Kidney epithelial cell (primary cell): ENCODE data around the gene RERE. TPM values are rescaled to one million over a fixed set of nuclear protein-coding genes. Genes with fewer than 3 reads are reported as not detected.
A peak's percentile ranks its signal among the peaks of the same experiment; 100 is the strongest.

Source experiments
- DNase-seq: peaks from one replicate; pipeline ENCODE4 v3.0.0-alpha.2; 2010; ENCODE audit warnings: low read depth
- H3K27me3 ChIP-seq: 2 replicates; pipeline ENCODE4 v1.6.0; 2011; ENCODE audit warnings: low read length; ENCODE audit not compliant: control insufficient read depth, insufficient read depth
- H3K36me3 ChIP-seq: 2 replicates; pipeline ENCODE4 v1.5.1; 2011; ENCODE audit warnings: low read length; ENCODE audit not compliant: control insufficient read depth, insufficient read depth
- H3K4me3 ChIP-seq: 2 replicates; pipeline ENCODE4 v1.5.1; 2011; ENCODE audit warnings: low read depth, mild to moderate bottlenecking, control low read depth, low read length
- total RNA-seq: library from RNA; depleted of rRNA; stranded (reverse); fragments of >200 nt; gene quantifications from 2 replicates; pipeline ENCODE4 v1.2.3, GENCODE V29; 2015
- TF ChIP-seq, protein P1 (sequence below): IDR thresholded peaks from 2 replicates; pipeline ENCODE4 v1.5.1; 2011; ENCODE audit warnings: mild to moderate bottlenecking, moderate library complexity, low read length, control low read depth, inconsistent platforms; ENCODE audit not compliant: insufficient read depth, poor library complexity, severe bottlenecking

RERE gene
- total RNA-seq, 1 donor from 2014 or later, result 47.5 TPM

- no peaks in the 10 kb centered on the region for H3K36me3 ChIP-seq
- H3K4me3 ChIP-seq, result no peak overlapping the region
- no peak for DNase-seq
- TF ChIP-seq, protein P1, sequence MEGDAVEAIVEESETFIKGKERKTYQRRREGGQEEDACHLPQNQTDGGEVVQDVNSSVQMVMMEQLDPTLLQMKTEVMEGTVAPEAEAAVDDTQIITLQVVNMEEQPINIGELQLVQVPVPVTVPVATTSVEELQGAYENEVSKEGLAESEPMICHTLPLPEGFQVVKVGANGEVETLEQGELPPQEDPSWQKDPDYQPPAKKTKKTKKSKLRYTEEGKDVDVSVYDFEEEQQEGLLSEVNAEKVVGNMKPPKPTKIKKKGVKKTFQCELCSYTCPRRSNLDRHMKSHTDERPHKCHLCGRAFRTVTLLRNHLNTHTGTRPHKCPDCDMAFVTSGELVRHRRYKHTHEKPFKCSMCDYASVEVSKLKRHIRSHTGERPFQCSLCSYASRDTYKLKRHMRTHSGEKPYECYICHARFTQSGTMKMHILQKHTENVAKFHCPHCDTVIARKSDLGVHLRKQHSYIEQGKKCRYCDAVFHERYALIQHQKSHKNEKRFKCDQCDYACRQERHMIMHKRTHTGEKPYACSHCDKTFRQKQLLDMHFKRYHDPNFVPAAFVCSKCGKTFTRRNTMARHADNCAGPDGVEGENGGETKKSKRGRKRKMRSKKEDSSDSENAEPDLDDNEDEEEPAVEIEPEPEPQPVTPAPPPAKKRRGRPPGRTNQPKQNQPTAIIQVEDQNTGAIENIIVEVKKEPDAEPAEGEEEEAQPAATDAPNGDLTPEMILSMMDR, result no peak
- H3K27me3 ChIP-seq, result no peaks in the 10 kb centered on the region
Observed at GRCh38 chr1:8441426-8441825, 376.0 kb downstream of the RERE start.

GRCh38 chr1:8439015-8439702, 378.3 kb downstream of the RERE start:
- Histone ChIP-seq H3K27me3 (no peaks in the 10 kb centered on the region), H3K36me3 (no peaks in the 10 kb centered on the region), H3K4me3 (no peak overlapping the region)
- peak; percentile 60 for DNase-seq
- TF ChIP-seq, protein P1, result no peak

DNA sequence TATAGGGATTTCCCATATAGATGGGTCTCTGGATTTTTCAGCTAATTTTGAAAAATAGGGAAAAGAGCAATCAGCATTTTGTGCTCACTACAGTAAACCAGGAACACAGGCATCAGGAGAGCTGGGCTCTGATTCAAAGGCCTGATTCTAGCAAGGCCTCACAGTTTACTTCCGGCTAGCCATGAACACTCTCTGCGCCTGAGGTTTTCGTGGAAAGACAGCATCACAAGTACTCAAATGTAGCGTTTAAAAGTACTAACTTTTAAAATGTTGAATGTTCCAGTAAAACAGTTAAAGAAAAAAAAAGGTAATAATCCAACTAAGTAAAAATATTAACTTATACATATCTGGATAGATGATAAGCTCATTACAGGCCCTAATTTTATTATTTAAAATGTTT, 379.0 kb downstream of the RERE start:
- TF ChIP-seq, protein P1, result no peak
- no peaks in the 10 kb centered on the region for H3K27me3 ChIP-seq

GRCh38 chr1:8437347-8437746, 380.1 kb downstream of the RERE start:
- H3K4me3 ChIP-seq, result no peak overlapping the region
- H3K36me3 ChIP-seq, result no peaks in the 10 kb centered on the region
- DNase-seq, result no peak
- H3K27me3 ChIP-seq, result no peaks in the 10 kb centered on the region
- TF ChIP-seq, protein P1, result no peak

More for the DNA sequence above, 379.0 kb downstream of the RERE start:
- no peak for DNase-seq
- Histone ChIP-seq H3K36me3 (no peaks in the 10 kb centered on the region), H3K4me3 (no peak overlapping the region)

- TF ChIP-seq, protein P1, result no peak
- Histone ChIP-seq H3K27me3 (no peaks in the 10 kb centered on the region), H3K4me3 (no peak overlapping the region), H3K36me3 (no peaks in the 10 kb centered on the region)
- no peak for DNase-seq
Observed at GRCh38 chr1:8435569-8436071, 381.8 kb downstream of the RERE start.

DNA sequence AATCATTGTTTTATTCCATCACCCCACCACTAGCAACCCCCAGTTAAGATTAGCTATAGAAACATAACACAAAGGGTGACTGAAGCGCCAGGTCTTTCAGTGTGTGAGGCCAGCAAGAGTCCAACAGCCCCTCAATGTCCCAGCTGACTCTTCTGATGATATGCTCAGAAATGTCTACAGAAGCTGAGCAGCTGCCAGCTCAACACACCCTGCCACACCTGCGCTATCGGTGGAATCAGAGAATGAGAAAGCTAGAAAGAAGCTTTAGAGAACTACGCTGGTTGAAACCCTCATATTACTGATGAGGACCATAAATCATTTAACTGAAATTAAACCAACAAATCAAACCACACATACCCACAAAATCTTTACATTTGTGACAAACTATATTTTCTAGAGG, 383.3 kb downstream of the RERE start:
- Histone ChIP-seq H3K27me3 (no peaks in the 10 kb centered on the region), H3K4me3 (no peak overlapping the region), H3K36me3 (no peaks in the 10 kb centered on the region)
- TF ChIP-seq, protein P1, result no peak
- no peak for DNase-seq
